ENCODE data around the gene EYA2.
"Not testable (repeated sequence)": the region's sequence is repeated elsewhere in the genome, so short reads cannot be mapped to it uniquely, and the experiment has no call there.

The EYA2 gene

GRCh38 chr20:47201074-47201730 lies 306.6 kb downstream of the EYA2 start:
- H3K27ac ChIP-seq: no peak overlapping the region

GRCh38 chr20:47202733-47203667 lies 308.4 kb downstream of the EYA2 start:
- no peak overlapping the region for H3K9ac ChIP-seq
- no peak overlapping the region for H2AFZ ChIP-seq (ENCODE audit: low read depth)
- no peak overlapping the region for H3K27ac ChIP-seq
- no peak overlapping the region for H3K4me3 ChIP-seq (IDR thresholded peaks at IDR 0.05; ENCODE audit: insufficient read depth, low read depth, low read length)
- no peaks in the 10 kb centered on the region for H3K27me3 ChIP-seq (ENCODE audit: insufficient read depth, low read depth)
- no peaks in the 10 kb centered on the region for H3K79me2 ChIP-seq (ENCODE audit: insufficient read depth, low read depth)
- no peak for TF ChIP-seq CTCF (conservative IDR thresholded peaks at IDR 0.05; ENCODE audit: low read depth, low read length)
- H4K20me1 ChIP-seq (ENCODE audit: insufficient read depth): no peaks in the 10 kb centered on the region
- no peak overlapping the region for H3K4me2 ChIP-seq
- peaks cover 19% of the 10 kb centered on the region for H3K4me1 ChIP-seq (ENCODE audit: low read depth, poor library complexity, severe bottlenecking)
- H3K36me3 ChIP-seq (ENCODE audit: insufficient read depth): no peaks in the 10 kb centered on the region

More at GRCh38 chr20:47201074-47201730, 306.6 kb downstream of the EYA2 start:
- Histone ChIP-seq H3K4me2 (no peak overlapping the region; the same call in 1 of the 2 replicates), H3K27me3 (ENCODE audit: insufficient read depth, low read depth) (no peaks in the 10 kb centered on the region), H3K9ac (no peak overlapping the region), H3K4me3 (IDR thresholded peaks at IDR 0.05; ENCODE audit: insufficient read depth, low read depth, low read length) (no peak overlapping the region), H3K36me3 (ENCODE audit: insufficient read depth) (no peaks in the 10 kb centered on the region), H3K4me1 (ENCODE audit: low read depth, poor library complexity, severe bottlenecking) (peaks cover 23% of the 10 kb centered on the region), H4K20me1 (ENCODE audit: insufficient read depth) (no peaks in the 10 kb centered on the region), H3K79me2 (ENCODE audit: insufficient read depth, low read depth) (no peaks in the 10 kb centered on the region), H2AFZ (ENCODE audit: low read depth) (no peak overlapping the region)
- no peak for TF ChIP-seq CTCF (conservative IDR thresholded peaks at IDR 0.05; ENCODE audit: low read depth, low read length)

- Histone ChIP-seq H3K27me3 (ENCODE audit: insufficient read depth, low read depth) (no peaks in the 10 kb centered on the region), H3K4me2 (no peak overlapping the region), H3K27ac (no peak overlapping the region), H3K36me3 (ENCODE audit: insufficient read depth) (no peaks in the 10 kb centered on the region), H4K20me1 (ENCODE audit: insufficient read depth) (no peaks in the 10 kb centered on the region), H3K79me2 (ENCODE audit: insufficient read depth, low read depth) (no peaks in the 10 kb centered on the region), H3K4me3 (IDR thresholded peaks at IDR 0.05; ENCODE audit: insufficient read depth, low read depth, low read length) (no peak overlapping the region), H3K4me1 (ENCODE audit: low read depth, poor library complexity, severe bottlenecking) (peaks cover 11% of the 10 kb centered on the region), H2AFZ (ENCODE audit: low read depth) (no peak overlapping the region), H3K9ac (no peak overlapping the region)
- no peak for TF ChIP-seq CTCF (conservative IDR thresholded peaks at IDR 0.05; ENCODE audit: low read depth, low read length)
Measured at GRCh38 chr20:47204008-47204849, 309.6 kb downstream of the EYA2 start.

GRCh38 chr20:47204850-47205122 lies 310.1 kb downstream of the EYA2 start:
- not testable (repeated sequence) for H3K9ac ChIP-seq; H3K79me2 ChIP-seq (ENCODE audit: insufficient read depth, low read depth); H3K27ac ChIP-seq; H3K36me3 ChIP-seq (ENCODE audit: insufficient read depth); H3K27me3 ChIP-seq (ENCODE audit: insufficient read depth, low read depth); H3K4me3 ChIP-seq (IDR thresholded peaks at IDR 0.05; ENCODE audit: insufficient read depth, low read depth, low read length); H3K4me2 ChIP-seq; H2AFZ ChIP-seq (ENCODE audit: low read depth); H4K20me1 ChIP-seq (ENCODE audit: insufficient read depth)
- H3K4me1 ChIP-seq (ENCODE audit: low read depth, poor library complexity, severe bottlenecking): peaks cover 11% of the 10 kb centered on the region

Measured in KMS-11 (cell line).